ENCODE data around the gene CTPS1.

Gene CTPS1

GRCh38 chr1:40989066-40989465, 9.6 kb downstream of the CTPS1 start:
- no peak for TF ChIP-seq ZFX (IDR thresholded peaks at IDR 0.05; ENCODE audit: borderline replicate concordance)
- no peak for TF ChIP-seq CTCF (IDR thresholded peaks at IDR 0.05)
- H3K27ac ChIP-seq, result no peak overlapping the region

GRCh38 chr1:40997096-40997495, 17.6 kb downstream of the CTPS1 start:
- no peak for TF ChIP-seq ZFX (IDR thresholded peaks at IDR 0.05; ENCODE audit: borderline replicate concordance)
- no peak for TF ChIP-seq CTCF (IDR thresholded peaks at IDR 0.05)
- H3K27ac ChIP-seq, result no peak overlapping the region

- H3K27ac ChIP-seq, result no peak overlapping the region
- TF ChIP-seq ZFX (IDR thresholded peaks at IDR 0.05; ENCODE audit: borderline replicate concordance), result no peak
- TF ChIP-seq CTCF (IDR thresholded peaks at IDR 0.05), result no peak
Observed at GRCh38 chr1:40998668-40999067, 19.2 kb downstream of the CTPS1 start.

- no peak overlapping the region for H3K27ac ChIP-seq
- TF ChIP-seq CTCF (IDR thresholded peaks at IDR 0.05), result no peak
- no peak for TF ChIP-seq ZFX (IDR thresholded peaks at IDR 0.05; ENCODE audit: borderline replicate concordance)
Observed at GRCh38 chr1:41003127-41003639, 23.7 kb downstream of the CTPS1 start.

- H3K27ac ChIP-seq, result no peak overlapping the region
- peak; percentile 17; the same call in 1 of the 2 replicates for TF ChIP-seq CTCF (IDR thresholded peaks at IDR 0.05)
- TF ChIP-seq ZFX (IDR thresholded peaks at IDR 0.05; ENCODE audit: borderline replicate concordance), result no peak
Observed at GRCh38 chr1:41003640-41004220, 24.2 kb downstream of the CTPS1 start.

- no peak overlapping the region for H3K27ac ChIP-seq
- no peak for TF ChIP-seq CTCF (IDR thresholded peaks at IDR 0.05)
- no peak for TF ChIP-seq ZFX (IDR thresholded peaks at IDR 0.05; ENCODE audit: borderline replicate concordance)
Observed at GRCh38 chr1:41005876-41006275, 26.4 kb downstream of the CTPS1 start.

GRCh38 chr1:41006942-41007865, 27.7 kb downstream of the CTPS1 start:
- TF ChIP-seq ZFX (IDR thresholded peaks at IDR 0.05; ENCODE audit: borderline replicate concordance), result no peak
- TF ChIP-seq CTCF (IDR thresholded peaks at IDR 0.05), result no peak
- no peak overlapping the region for H3K27ac ChIP-seq
